SK-N-SH (cell line): ENCODE measurements around the gene CTBP2.

ENCODE experiments used
- CTCF ChIP-seq: fragments of 200-600 bp; sonication (generic); IDR thresholded peaks from 2 replicates; pipeline ENCODE4 v1.6.1; 2017; ENCODE audit warnings: antibody characterized with exemption, mild to moderate bottlenecking, moderate library complexity
- EP300 ChIP-seq, 2 experiments: IDR thresholded peaks; 2 replicates each; pipeline versions ENCODE4 v1.4.0 to v1.6.1; 2012; ENCODE audit warnings: borderline replicate concordance in 1 of 2, low read depth in 1 of 2, low read length in 1 of 2
- JUND ChIP-seq: IDR thresholded peaks from 2 replicates; pipeline ENCODE4 v1.4.0; 2012
- MAX ChIP-seq: IDR thresholded peaks from 2 replicates; pipeline ENCODE4 v1.4.0; 2012; ENCODE audit warnings: low read depth
- NRF1 ChIP-seq: IDR thresholded peaks from 2 replicates; pipeline ENCODE4 v1.6.1; 2012; ENCODE audit warnings: low read depth, mild to moderate bottlenecking, low read length
- REST ChIP-seq: IDR thresholded peaks from 2 replicates; pipeline ENCODE4 v1.6.1; 2012; ENCODE audit warnings: mild to moderate bottlenecking, low read depth, low read length, moderate library complexity
- SIN3A ChIP-seq: IDR thresholded peaks from 2 replicates; pipeline ENCODE4 v1.6.1; 2012; ENCODE audit warnings: low read depth, mild to moderate bottlenecking, low read length, moderate library complexity, borderline replicate concordance
- SMC3 ChIP-seq: IDR thresholded peaks from 2 replicates; pipeline ENCODE4 v1.6.1; 2012; ENCODE audit warnings: low read depth, low read length, improper control_type of control experiment
- TCF12 ChIP-seq: IDR thresholded peaks from 2 replicates; pipeline ENCODE4 v1.4.0; 2012
- TF ChIP-seq, protein P1 (sequence below): IDR thresholded peaks from 2 replicates; pipeline ENCODE4; 2012

GRCh38 chr10:125018576-125019143 lies 141.7 kb downstream of the CTBP2 start:
- TF ChIP-seq REST (no peak), SIN3A (no peak), CTCF (no peak), JUND (no peak), EP300 (IDR thresholded peaks at IDR 0.05; ENCODE audit: borderline replicate concordance in 1 of 2, low read depth in 1 of 2, low read length in 1 of 2) (no peak), TCF12 (no peak), MAX (no peak), NRF1 (no peak), SMC3 (no peak)
- TF ChIP-seq, protein P1, sequence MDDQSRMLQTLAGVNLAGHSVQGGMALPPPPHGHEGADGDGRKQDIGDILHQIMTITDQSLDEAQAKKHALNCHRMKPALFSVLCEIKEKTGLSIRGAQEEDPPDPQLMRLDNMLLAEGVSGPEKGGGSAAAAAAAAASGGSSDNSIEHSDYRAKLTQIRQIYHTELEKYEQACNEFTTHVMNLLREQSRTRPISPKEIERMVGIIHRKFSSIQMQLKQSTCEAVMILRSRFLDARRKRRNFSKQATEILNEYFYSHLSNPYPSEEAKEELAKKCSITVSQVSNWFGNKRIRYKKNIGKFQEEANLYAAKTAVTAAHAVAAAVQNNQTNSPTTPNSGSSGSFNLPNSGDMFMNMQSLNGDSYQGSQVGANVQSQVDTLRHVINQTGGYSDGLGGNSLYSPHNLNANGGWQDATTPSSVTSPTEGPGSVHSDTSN: no peak
